Right atrium auricular region (tissue), 2 donors: Measurements from ENCODE around the gene TMPRSS15. TPM values are rescaled to one million over a fixed set of nuclear protein-coding genes. Genes with fewer than 3 reads are reported as not detected.
A peak's percentile ranks its signal among the peaks of the same experiment; 100 is the strongest.
"Not testable (repeated sequence)": the region's sequence is repeated elsewhere in the genome, so short reads cannot be mapped to it uniquely, and the experiment has no call there.

ENCODE experiments used
- DNase-seq: peaks from one replicate; pipeline ENCODE4 v3.0.0-alpha.2; 2019; ENCODE audit warnings: low spot score
- H3K27ac ChIP-seq, 2 donors: fragments of 200-600 bp; sonication (generic); 1 replicate in 1 of 2; 2 replicates in 1 of 2; pipeline ENCODE4 v1.5.1; 2016 to 2019
- H3K27me3 ChIP-seq, 2 donors: fragments of 200-600 bp; sonication (generic); one replicate each; pipeline versions ENCODE4 v1.5.1 to v1.6.0; 2017 to 2019
- H3K36me3 ChIP-seq: fragments of 200-600 bp; sonication (generic); one replicate; pipeline ENCODE4 v1.5.1; 2016
- H3K4me1 ChIP-seq, 2 donors: fragments of 200-600 bp; sonication (generic); one replicate each; pipeline versions ENCODE4 v1.5.1 to v1.6.0; 2017 to 2019
- H3K4me3 ChIP-seq, 2 donors: fragments of 200-600 bp; sonication (generic); 1 replicate in 1 of 2; 2 replicates in 1 of 2; pipeline ENCODE4 v1.5.1; 2017 to 2019; ENCODE audit warnings: mild to moderate bottlenecking in 1 of 2, moderate library complexity in 1 of 2
- H3K9me3 ChIP-seq, 2 donors: fragments of 200-600 bp; sonication (generic); one replicate each; pipeline ENCODE4 v1.5.1; 2019
- total RNA-seq, 2 donors: library from RNA; depleted of rRNA; stranded (reverse); fragments of >200 nt; gene quantifications; one replicate each; pipeline ENCODE4 v1.1.0, GENCODE V29; 2016
- TF ChIP-seq, protein P1 (sequence below), 2 donors: fragments of 200-600 bp; sonication (generic); IDR thresholded peaks; one replicate each; pipeline ENCODE4 v1.5.1; 2019; ENCODE audit warnings: antibody characterized with exemption in 2 of 2

Gene TMPRSS15
- total RNA-seq, 2 donors from 2014 or later, result not detected

DNA sequence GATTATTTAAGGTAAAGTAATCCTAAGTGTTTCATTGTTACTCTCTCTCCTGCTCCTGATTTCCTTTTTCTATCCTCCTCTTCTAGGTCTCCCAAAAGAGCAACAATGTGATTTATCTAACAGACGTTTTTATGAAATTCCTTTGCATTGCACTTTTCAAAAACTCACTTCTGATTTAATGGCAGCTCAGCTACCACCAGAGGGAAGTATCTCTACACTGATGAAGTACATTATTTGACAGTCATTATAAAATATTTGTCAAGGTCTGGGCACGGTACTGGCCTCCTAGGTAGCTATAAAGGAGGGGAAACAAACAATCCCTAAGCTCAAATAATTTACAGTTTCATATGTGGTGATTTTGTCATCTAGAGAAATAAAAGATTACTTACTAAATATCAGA, 15.6 kb downstream of the TMPRSS15 start:
- Histone ChIP-seq H3K4me1 (no peaks in the 10 kb centered on the region), H3K36me3 (no peaks in the 10 kb centered on the region), H3K4me3 (no peak overlapping the region), H3K27ac (no peak overlapping the region), H3K9me3 (no peaks in the 10 kb centered on the region), H3K27me3 (no peaks in the 10 kb centered on the region)
- TF ChIP-seq, protein P1, sequence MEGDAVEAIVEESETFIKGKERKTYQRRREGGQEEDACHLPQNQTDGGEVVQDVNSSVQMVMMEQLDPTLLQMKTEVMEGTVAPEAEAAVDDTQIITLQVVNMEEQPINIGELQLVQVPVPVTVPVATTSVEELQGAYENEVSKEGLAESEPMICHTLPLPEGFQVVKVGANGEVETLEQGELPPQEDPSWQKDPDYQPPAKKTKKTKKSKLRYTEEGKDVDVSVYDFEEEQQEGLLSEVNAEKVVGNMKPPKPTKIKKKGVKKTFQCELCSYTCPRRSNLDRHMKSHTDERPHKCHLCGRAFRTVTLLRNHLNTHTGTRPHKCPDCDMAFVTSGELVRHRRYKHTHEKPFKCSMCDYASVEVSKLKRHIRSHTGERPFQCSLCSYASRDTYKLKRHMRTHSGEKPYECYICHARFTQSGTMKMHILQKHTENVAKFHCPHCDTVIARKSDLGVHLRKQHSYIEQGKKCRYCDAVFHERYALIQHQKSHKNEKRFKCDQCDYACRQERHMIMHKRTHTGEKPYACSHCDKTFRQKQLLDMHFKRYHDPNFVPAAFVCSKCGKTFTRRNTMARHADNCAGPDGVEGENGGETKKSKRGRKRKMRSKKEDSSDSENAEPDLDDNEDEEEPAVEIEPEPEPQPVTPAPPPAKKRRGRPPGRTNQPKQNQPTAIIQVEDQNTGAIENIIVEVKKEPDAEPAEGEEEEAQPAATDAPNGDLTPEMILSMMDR (IDR thresholded peaks at IDR 0.05), result no peak
- no peak for DNase-seq

DNA sequence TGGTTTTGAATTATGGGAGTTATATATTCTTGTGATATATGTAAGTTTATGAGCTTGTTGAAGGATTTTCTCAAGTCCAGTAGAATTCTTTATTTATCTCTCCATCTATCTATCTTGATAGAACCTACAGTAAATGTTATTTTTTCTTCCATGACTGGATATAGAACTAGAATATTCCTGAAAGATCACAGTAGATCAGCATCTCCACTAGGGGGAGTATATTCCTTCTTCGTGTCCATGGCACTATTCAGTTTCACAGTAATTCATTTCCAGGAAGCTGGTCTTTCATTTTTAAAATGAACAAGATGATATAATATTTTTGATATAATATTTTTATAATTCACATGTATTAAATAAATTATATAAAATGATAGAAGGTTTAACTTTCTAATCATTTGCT, 18.8 kb downstream of the TMPRSS15 start:
- no peaks in the 10 kb centered on the region for H3K27me3 ChIP-seq
- H3K4me3 ChIP-seq, result no peak overlapping the region
- no peak for DNase-seq
- no peaks in the 10 kb centered on the region for H3K4me1 ChIP-seq
- TF ChIP-seq, protein P1 (IDR thresholded peaks at IDR 0.05), result peak in 1 of 2 donors; percentile 56
- H3K9me3 ChIP-seq, result no peaks in the 10 kb centered on the region
- no peaks in the 10 kb centered on the region for H3K36me3 ChIP-seq
- H3K27ac ChIP-seq, result no peak overlapping the region

DNA sequence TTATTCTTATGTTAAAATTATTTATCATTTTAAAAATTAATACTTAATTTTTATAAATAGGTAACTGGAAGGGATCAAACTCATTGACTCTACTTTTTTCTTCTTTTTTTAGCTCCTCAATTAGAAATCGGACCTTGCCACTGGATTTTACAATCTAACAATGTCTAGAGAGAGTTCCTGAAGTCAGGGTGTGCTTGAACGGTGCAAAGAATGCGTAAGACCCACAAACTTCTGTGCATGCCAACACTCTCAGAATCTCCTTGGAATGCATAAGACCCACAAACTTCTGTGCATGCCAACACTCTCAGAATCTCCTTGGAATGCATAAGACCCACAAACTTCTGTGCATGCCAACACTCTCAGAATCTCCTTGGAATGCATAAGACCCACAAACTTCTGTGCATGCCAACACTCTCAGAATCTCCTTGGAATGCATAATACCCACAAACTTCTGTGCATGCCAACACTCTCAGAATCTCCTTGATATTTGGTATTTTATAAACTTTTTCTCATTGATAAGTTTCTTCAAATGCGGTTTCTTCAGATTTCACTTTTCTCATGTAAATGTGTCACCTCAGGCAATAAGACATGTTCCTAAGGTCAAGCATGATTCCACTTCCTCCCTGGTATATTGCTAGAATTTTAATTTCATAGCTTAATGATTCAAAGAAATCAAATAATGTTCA, 20.5 kb downstream of the TMPRSS15 start:
- not testable (repeated sequence) for H3K27me3 ChIP-seq, H3K9me3 ChIP-seq, H3K36me3 ChIP-seq, H3K4me3 ChIP-seq, H3K4me1 ChIP-seq, H3K27ac ChIP-seq, DNase-seq

DNA sequence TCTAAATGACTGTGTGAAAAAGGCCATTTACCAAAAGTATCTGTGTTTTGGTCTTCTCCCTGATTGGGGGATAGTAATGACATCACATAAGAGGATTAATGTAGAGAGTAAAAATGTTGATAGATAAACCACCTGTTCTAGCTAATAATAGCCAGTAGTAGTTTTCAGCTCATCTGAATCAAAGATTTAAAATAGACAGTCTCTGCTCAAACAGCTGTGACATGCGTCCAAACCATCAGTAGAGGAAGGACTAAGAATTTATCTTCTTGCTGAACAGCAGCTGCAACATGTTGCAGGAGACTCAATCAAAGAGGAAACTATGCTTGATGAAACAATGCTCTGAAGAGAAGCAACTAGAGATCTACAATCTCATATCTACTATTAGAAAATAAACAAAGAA, 21.4 kb downstream of the TMPRSS15 start:
- no peak overlapping the region for H3K27ac ChIP-seq
- TF ChIP-seq, protein P1 (IDR thresholded peaks at IDR 0.05), result no peak
- no peaks in the 10 kb centered on the region for H3K9me3 ChIP-seq
- H3K27me3 ChIP-seq, result no peaks in the 10 kb centered on the region
- no peak for DNase-seq
- H3K4me1 ChIP-seq, result no peaks in the 10 kb centered on the region
- no peak overlapping the region for H3K4me3 ChIP-seq
- no peaks in the 10 kb centered on the region for H3K36me3 ChIP-seq

DNA sequence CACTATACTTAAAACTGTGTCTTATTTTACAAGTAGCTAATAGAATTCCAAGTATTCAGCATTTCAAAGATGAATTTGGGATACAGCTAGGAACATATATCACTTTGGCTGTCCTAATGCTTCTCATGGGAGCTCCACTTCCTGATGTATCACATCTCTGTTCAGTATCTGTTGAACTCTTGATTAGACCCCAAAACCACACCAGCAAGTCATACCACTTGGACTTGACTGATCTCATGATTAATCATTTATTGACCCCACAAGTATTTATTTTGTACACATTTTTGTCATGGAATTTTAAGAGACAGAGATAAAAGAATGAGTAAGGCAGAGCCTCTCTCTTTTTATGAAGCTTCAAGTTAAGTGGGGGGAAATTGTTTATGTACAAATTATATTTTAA, 30.0 kb downstream of the TMPRSS15 start:
- no peak overlapping the region for H3K27ac ChIP-seq
- no peaks in the 10 kb centered on the region for H3K27me3 ChIP-seq
- TF ChIP-seq, protein P1 (IDR thresholded peaks at IDR 0.05), result no peak
- no peaks in the 10 kb centered on the region for H3K9me3 ChIP-seq
- DNase-seq, result no peak
- H3K4me3 ChIP-seq, result no peak overlapping the region
- H3K4me1 ChIP-seq, result no peaks in the 10 kb centered on the region
- no peaks in the 10 kb centered on the region for H3K36me3 ChIP-seq

DNA sequence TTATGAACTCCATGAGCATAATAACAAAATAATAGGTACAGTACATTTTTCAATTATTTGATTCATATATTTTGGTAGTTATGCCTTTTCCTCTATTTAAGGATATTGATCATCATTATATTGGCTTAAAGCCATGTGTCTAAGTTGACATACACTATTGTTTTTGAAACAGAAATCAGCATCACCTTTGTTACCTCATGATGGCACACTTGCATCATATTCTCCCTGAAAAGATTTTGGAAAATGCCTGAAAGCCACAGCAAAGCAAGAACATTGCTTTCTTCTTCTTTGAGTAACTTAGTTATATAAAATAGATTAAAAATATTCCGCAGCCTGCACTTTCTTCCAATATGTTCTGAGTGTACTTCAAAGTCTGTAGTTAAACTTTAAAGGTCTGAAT, 33.3 kb downstream of the TMPRSS15 start:
- no peak overlapping the region for H3K4me3 ChIP-seq
- H3K9me3 ChIP-seq, result no peaks in the 10 kb centered on the region
- H3K4me1 ChIP-seq, result no peaks in the 10 kb centered on the region
- DNase-seq, result no peak
- H3K27me3 ChIP-seq, result no peaks in the 10 kb centered on the region
- TF ChIP-seq, protein P1 (IDR thresholded peaks at IDR 0.05), result no peak
- H3K36me3 ChIP-seq, result no peaks in the 10 kb centered on the region
- H3K27ac ChIP-seq, result no peak overlapping the region
